Spleen (tissue), 11 donors: ENCODE measurements around the gene KCNT1. TPM values are rescaled to one million over a fixed set of nuclear protein-coding genes. Genes with fewer than 3 reads are reported as not detected.
A peak's percentile ranks its signal among the peaks of the same experiment; 100 is the strongest.

Experiments
- DNase-seq: peaks from one replicate; pipeline ENCODE4 v3.0.0-alpha.2; 2020
- H3K27ac ChIP-seq, 8 donors: fragments of 200-600 bp; sonication (generic) in 7 of 8; 1 replicate in 4 of 8; 2 replicates in 4 of 8; pipeline versions ENCODE4 v1.5.0 to v1.8.0; 2016 to 2021; ENCODE audit warnings: inconsistent platforms in 4 of 8, mild to moderate bottlenecking in 4 of 8, moderate library complexity in 1 of 8
- H3K27me3 ChIP-seq, 7 donors: fragments of 200-600 bp; sonication (generic) in 6 of 7; replicated peaks in 1 of 7; 1 replicate in 4 of 7; 2 replicates in 3 of 7; pipeline versions ENCODE4 v1.5.0 to v1.8.0; 2016 to 2021; ENCODE audit warnings: inconsistent platforms in 3 of 7, mild to moderate bottlenecking in 1 of 7
- H3K36me3 ChIP-seq, 6 donors: fragments of 200-600 bp; sonication (generic) in 5 of 6; 1 replicate in 4 of 6; 2 replicates in 2 of 6; pipeline versions ENCODE4 v1.5.0 to v1.8.0; 2016 to 2021; ENCODE audit warnings: inconsistent platforms in 2 of 6
- H3K4me1 ChIP-seq, 6 donors: fragments of 200-600 bp; sonication (generic) in 5 of 6; 1 replicate in 3 of 6; 2 replicates in 3 of 6; pipeline versions ENCODE4 v1.5.0 to v1.8.0; 2016 to 2021; ENCODE audit warnings: inconsistent platforms in 3 of 6
- H3K4me3 ChIP-seq, 8 donors: fragments of 200-600 bp; sonication (generic) in 7 of 8; 1 replicate in 4 of 8; 2 replicates in 4 of 8; pipeline versions ENCODE4 v1.5.0 to v1.8.0; 2016 to 2021; ENCODE audit warnings: inconsistent platforms in 4 of 8, mild to moderate bottlenecking in 4 of 8, moderate library complexity in 2 of 8
- H3K9me3 ChIP-seq, 8 donors: fragments of 200-600 bp; sonication (generic) in 7 of 8; 1 replicate in 4 of 8; 2 replicates in 4 of 8; pipeline versions ENCODE4 v1.5.0 to v1.8.0; 2016 to 2021; ENCODE audit warnings: inconsistent platforms in 4 of 8
- CTCF ChIP-seq, 11 experiments: fragments of 200-600 bp in 7 of 11; fragments of 450-650 bp in 4 of 11; sonication (generic) in 4 of 11; IDR thresholded peaks in 8 of 11; conservative IDR thresholded peaks in 3 of 11; 1 replicate in 7 of 11; 2 replicates in 4 of 11; pipeline versions ENCODE4 v1.4.0 to v1.8.0; 2016 to 2021; ENCODE audit warnings: antibody characterized with exemption in 11 of 11, inconsistent platforms in 4 of 11, mild to moderate bottlenecking in 1 of 11
- POLR2A ChIP-seq, 3 donors: fragments of 450-650 bp; IDR thresholded peaks; one replicate each; pipeline ENCODE4 v1.5.1; 2017; ENCODE audit warnings: antibody characterized with exemption in 3 of 3, mild to moderate bottlenecking in 1 of 3
- POLR2AphosphoS5 ChIP-seq, 3 donors: sonication (generic); formaldehyde crosslinking; IDR thresholded peaks; one replicate each; pipeline ENCODE4 v1.5.1; 2017; ENCODE audit warnings: antibody characterized with exemption in 3 of 3
- WGBS, 5 donors: extraction: QIAGEN DNeasy Blood & Tissue Kit in 3 of 5; methylation state at CpG; one replicate each; pipeline versions ENCODE4 v1.1.5 to v1.1.7; 2013 to 2018; 5-methylcytosine and 5-hydroxymethylcytosine counted together
- intact Hi-C: fragments of 100-400 bp; cut with DNase I; formaldehyde crosslinking; loops from one replicate; pipeline ENCODE4 v1.15.0; 2023; ENCODE audit warnings: low total_unique reads
- polyA plus RNA-seq, 3 donors: library from polyadenylated mRNA; stranded (reverse); fragments of 200-250 nt; gene quantifications; one replicate each; pipeline ENCODE4 v1.2.1, GENCODE V29; 2013
- total RNA-seq, 7 donors: library from RNA; depleted of rRNA in 3 of 7; stranded (reverse); fragments of >200 nt in 3 of 7; fragmentation: NEBNext Ultra II Directional in 4 of 7; extraction: Animal tissue kit (Norgen Biotek cat#: 25700) in 4 of 7; gene quantifications; one replicate each; pipeline versions ENCODE4 v1.1.0 to v1.2.1, GENCODE V29; 2016 to 2021
- donor health status: healthy with polysubstance abuse.
- donor health status: DM: no; HTN: no; CAD: no; lungs with moderate emphysema.
- donor health status: DM: no; HTN: no; CAD: no.
- donor health status: Bipolar disorder and iron deficiency.
- donor health status: healthy.
- donor health status: DM: no; HTN: no; CAD: no.
- donor health status: DM: yes; HTN: yes; CAD: no.

KCNT1 gene
- total and polyA plus RNA-seq, 10 donors: 1.0 to 41.5 (median 19.8) TPM

- no peak for DNase-seq
- Histone ChIP-seq H3K4me1 (peaks cover 0 to 76% (median 36%) of the 10 kb centered on the region in 6 donors), H3K36me3 (peaks cover 0 to 18% (median 0%) of the 10 kb centered on the region in 6 donors), H3K27ac (peak overlapping the region in 2 of 8 donors; percentile 30 to 35), H3K9me3 (no peaks in the 10 kb centered on the region), H3K27me3 (peaks cover 3 to 57% (median 17%) of the 10 kb centered on the region in 7 donors), H3K4me3 (no peak overlapping the region)
- intact Hi-C loops: no loop called here
- TF ChIP-seq CTCF (IDR thresholded peaks at IDR 0.05 in 8 of 11, conservative IDR thresholded peaks at IDR 0.05 in 3 of 11) (no peak), POLR2AphosphoS5 (IDR thresholded peaks at IDR 0.05) (no peak), POLR2A (IDR thresholded peaks at IDR 0.05) (no peak)
- WGBS, 5 donors: 77 to 100% (median 80%) methylated on average over 4 to 10 of the region's 10 CpGs
Measured at GRCh38 chr9:135711881-135712280, 9.9 kb downstream of the KCNT1 start.

GRCh38 chr9:135712613-135713295 lies 10.8 kb downstream of the KCNT1 start:
- 42 to 63% (median 52%) methylated on average over 11 to 16 of the region's 16 CpGs for whole genome bisulfite sequencing, 5 donors
- Histone ChIP-seq H3K4me1 (peaks cover 0 to 74% (median 28%) of the 10 kb centered on the region in 6 donors), H3K4me3 (no peak overlapping the region), H3K27ac (peak overlapping the region in 2 of 8 donors; percentile 30 to 35), H3K9me3 (no peaks in the 10 kb centered on the region), H3K27me3 (peaks cover 3 to 66% (median 17%) of the 10 kb centered on the region in 7 donors), H3K36me3 (peaks cover 0 to 18% (median 0%) of the 10 kb centered on the region in 6 donors)
- intact Hi-C loops: no loop called here
- TF ChIP-seq POLR2A (IDR thresholded peaks at IDR 0.05) (no peak), POLR2AphosphoS5 (IDR thresholded peaks at IDR 0.05) (peak in 2 of 3 donors; percentile 41 to 51)
- DNase-seq: no peak

DNA sequence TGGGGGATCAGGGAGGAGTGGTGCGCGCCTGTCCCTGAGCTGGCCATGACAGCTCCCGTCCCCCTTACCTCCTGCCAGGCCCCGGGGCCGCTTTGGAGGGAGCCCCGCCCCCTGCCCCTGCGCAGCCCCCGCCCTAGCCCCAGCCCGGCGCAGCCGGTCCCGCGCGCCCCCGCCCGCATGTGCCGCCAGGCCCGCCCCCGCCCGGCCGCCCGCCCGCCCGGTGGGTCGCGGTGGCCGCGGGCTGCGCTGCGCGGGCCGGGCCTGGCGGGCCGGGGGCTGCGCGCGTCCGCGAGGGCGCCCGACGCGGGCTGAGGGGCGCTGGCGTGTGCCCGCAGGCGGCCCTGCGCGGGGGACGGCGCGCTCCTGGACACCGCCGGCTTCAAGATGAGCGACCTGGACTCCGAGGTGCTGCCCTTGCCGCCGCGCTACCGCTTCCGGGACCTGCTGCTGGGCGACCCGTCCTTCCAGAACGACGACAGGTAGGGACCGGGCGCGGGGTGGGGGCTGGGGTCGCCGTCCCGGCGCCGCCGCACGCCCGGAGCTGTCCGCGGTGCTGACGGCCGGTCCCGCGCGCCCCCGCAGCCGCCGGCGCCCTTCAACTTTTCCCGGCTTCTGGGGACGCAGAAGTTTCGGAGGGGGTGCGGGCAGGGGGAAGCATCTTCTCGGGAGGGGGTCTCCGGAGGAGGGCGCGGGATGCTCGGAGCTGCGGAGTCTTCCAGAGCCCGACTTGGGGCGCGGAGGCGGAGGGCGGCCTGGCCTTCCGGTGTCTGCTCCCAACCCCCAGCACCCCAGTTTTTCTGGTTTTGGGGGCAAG lies 12.5 kb downstream of the KCNT1 start:
- no peak for TF ChIP-seq POLR2A (IDR thresholded peaks at IDR 0.05)
- no peak for TF ChIP-seq CTCF (IDR thresholded peaks at IDR 0.05 in 8 of 11, conservative IDR thresholded peaks at IDR 0.05 in 3 of 11)
- no peak for TF ChIP-seq POLR2AphosphoS5 (IDR thresholded peaks at IDR 0.05)
- WGBS, 5 donors: 1 to 7% (median 5%) methylated on average over 45 to 103 of the region's 103 CpGs
- no peak for DNase-seq
- peaks cover 0 to 74% (median 23%) of the 10 kb centered on the region in 6 donors for H3K4me1 ChIP-seq
- H3K9me3 ChIP-seq: no peaks in the 10 kb centered on the region
- H3K4me3 ChIP-seq: peak overlapping the region in 2 of 8 donors; percentile 13 to 53
- intact Hi-C loops: no loop called here
- H3K36me3 ChIP-seq: peaks cover 0 to 13% (median 0%) of the 10 kb centered on the region in 6 donors
- no peak overlapping the region for H3K27ac ChIP-seq
- H3K27me3 ChIP-seq: peaks cover 3 to 82% (median 17%) of the 10 kb centered on the region in 7 donors

DNA sequence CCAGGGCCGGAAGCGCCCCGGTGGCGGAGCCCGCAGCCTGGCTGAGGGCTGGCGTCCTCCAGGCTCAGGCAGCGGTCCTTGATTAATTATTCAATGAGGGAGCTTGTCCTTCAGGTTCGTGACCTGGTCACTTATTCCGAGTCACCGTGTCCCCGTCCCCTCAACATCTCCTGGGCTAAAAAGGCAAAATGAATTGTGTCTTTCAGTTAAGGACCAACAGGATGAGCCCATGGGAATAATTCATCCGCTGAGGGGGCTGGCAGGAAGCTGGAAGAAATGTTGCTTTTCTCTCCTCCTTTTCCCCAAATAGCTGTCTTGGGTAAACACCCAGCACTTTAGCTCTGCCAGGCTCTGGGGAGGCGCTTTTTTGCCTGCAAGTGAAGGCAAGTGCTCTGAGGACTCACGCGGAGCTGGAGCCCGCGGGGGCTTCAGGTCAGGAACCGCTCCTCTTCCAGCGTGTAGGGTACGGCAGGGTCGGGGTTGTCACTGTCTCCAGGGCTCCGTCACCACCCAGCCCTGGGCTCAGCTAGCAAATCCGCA lies 13.1 kb downstream of the KCNT1 start:
- Histone ChIP-seq H3K36me3 (peaks cover 0 to 13% (median 0%) of the 10 kb centered on the region in 6 donors), H3K4me3 (peak overlapping the region in 2 of 8 donors; percentile 13 to 53), H3K27ac (no peak overlapping the region), H3K9me3 (no peaks in the 10 kb centered on the region), H3K4me1 (peaks cover 0 to 75% (median 23%) of the 10 kb centered on the region in 6 donors), H3K27me3 (peaks cover 3 to 85% (median 17%) of the 10 kb centered on the region in 7 donors)
- WGBS, 5 donors: 29 to 51% (median 40%) methylated on average over 13 to 23 of the region's 23 CpGs
- TF ChIP-seq CTCF (IDR thresholded peaks at IDR 0.05 in 8 of 11, conservative IDR thresholded peaks at IDR 0.05 in 3 of 11) (no peak), POLR2A (IDR thresholded peaks at IDR 0.05) (no peak), POLR2AphosphoS5 (IDR thresholded peaks at IDR 0.05) (no peak)
- intact Hi-C loops: no loop called here
- no peak for DNase-seq
